ENCODE results near the gene ACTL10.

DNA sequence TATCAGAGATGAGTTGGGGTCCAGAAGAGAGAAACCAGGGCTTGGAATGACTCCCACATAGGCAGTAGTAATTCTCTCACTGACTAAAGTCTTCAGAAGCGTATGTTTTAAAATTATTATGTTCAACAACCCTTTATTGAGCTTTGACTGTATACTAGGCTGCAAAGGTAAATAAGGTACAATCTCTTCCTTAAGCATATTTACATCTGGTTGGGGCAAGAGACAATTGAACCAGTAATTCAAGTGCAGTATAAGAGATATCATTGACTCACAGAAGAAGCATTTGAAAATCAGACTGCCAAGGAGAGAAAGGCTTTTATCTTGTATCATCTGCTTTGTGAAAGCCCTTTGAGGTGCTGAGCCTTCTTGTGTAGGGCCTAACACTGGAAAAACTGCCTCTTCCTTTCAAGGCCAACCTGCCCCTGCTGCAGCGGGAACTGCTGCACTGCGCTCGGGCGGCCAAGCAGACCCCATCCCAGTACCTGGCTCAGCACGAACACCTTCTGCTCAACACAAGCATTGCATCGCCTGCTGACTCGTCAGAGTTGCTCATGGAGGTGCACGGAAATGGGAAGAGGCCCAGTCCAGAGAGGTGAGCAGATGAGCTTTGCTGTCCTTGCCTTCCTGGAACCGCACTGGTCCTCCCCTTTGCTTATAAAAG, 43.9 kb upstream of the ACTL10 start:
- TF ChIP-seq, protein P1, sequence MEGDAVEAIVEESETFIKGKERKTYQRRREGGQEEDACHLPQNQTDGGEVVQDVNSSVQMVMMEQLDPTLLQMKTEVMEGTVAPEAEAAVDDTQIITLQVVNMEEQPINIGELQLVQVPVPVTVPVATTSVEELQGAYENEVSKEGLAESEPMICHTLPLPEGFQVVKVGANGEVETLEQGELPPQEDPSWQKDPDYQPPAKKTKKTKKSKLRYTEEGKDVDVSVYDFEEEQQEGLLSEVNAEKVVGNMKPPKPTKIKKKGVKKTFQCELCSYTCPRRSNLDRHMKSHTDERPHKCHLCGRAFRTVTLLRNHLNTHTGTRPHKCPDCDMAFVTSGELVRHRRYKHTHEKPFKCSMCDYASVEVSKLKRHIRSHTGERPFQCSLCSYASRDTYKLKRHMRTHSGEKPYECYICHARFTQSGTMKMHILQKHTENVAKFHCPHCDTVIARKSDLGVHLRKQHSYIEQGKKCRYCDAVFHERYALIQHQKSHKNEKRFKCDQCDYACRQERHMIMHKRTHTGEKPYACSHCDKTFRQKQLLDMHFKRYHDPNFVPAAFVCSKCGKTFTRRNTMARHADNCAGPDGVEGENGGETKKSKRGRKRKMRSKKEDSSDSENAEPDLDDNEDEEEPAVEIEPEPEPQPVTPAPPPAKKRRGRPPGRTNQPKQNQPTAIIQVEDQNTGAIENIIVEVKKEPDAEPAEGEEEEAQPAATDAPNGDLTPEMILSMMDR (IDR thresholded peaks at IDR 0.05 in 8 of 11, conservative IDR thresholded peaks at IDR 0.05 in 3 of 11) = no peak
- no peak for TF ChIP-seq POLR2A (IDR thresholded peaks at IDR 0.05)
